K562 (cell line): ENCODE data around the gene CTDNEP1. TPM values are rescaled to one million over a fixed set of nuclear protein-coding genes. Genes with fewer than 3 reads are reported as not detected.
A peak's percentile ranks its signal among the peaks of the same experiment; 100 is the strongest.

Experiments used
- CREM ChIP-seq: IDR thresholded peaks from 2 replicates; pipeline ENCODE4 v1.6.1; 2014; ENCODE audit warnings: antibody characterized with exemption, low read depth
- FOSL1 ChIP-seq: fragments of 200-800 bp; sonication (Bioruptor generic); conservative IDR thresholded peaks from 2 replicates; pipeline ENCODE4 v1.6.1; 2016; ENCODE audit warnings: missing genetic modification characterization, missing compliant biosample characterization
- FOXO4 ChIP-seq: fragments of 450-650 bp; formaldehyde crosslinking; IDR thresholded peaks from 2 replicates; pipeline ENCODE4 v1.4.0; 2020; ENCODE audit warnings: mild to moderate bottlenecking, moderate library complexity
- FUS ChIP-seq: fragments of 200-400 bp; formaldehyde crosslinking; optimal IDR thresholded peaks from 2 replicates; pipeline ENCODE3; 2017; ENCODE audit warnings: low read depth, low read length
- GATAD2A ChIP-seq: fragments of 450-650 bp; IDR thresholded peaks from 2 replicates; pipeline ENCODE4 v1.6.1; 2017
- KAT2B ChIP-seq: IDR thresholded peaks from one replicate; pipeline ENCODE4 v1.6.1; 2012; ENCODE audit warnings: low read depth, mild to moderate bottlenecking, control low read depth, inconsistent platforms, low read length, moderate library complexity
- KDM5B ChIP-seq: fragments of 200-600 bp; sonication (generic); IDR thresholded peaks from 2 replicates; pipeline ENCODE4 v1.6.1; 2012; ENCODE audit warnings: low read depth, mild to moderate bottlenecking, moderate library complexity, low read length, control low read depth, inconsistent platforms; ENCODE audit not compliant: insufficient replicate concordance
- KHSRP ChIP-seq: fragments of 450-650 bp; IDR thresholded peaks from 2 replicates; pipeline ENCODE4 v1.6.1; 2017
- MTA1 ChIP-seq: fragments of 450-650 bp; IDR thresholded peaks from 2 replicates; pipeline ENCODE4 v1.6.1; 2017; ENCODE audit warnings: borderline replicate concordance
- NFATC3 ChIP-seq: fragments of 450-650 bp; IDR thresholded peaks from 2 replicates; pipeline ENCODE4 v1.6.1; 2017; ENCODE audit warnings: mild to moderate bottlenecking
- PHF20 ChIP-seq: fragments of 450-650 bp; IDR thresholded peaks from 2 replicates; pipeline ENCODE4 v1.6.1; 2018; ENCODE audit not compliant: partially characterized antibody
- PTBP1 ChIP-seq: fragments of 200-400 bp; formaldehyde crosslinking; IDR thresholded peaks from 2 replicates; pipeline ENCODE4 v1.6.1; 2017; ENCODE audit warnings: low read depth, low read length
- SMARCA4 ChIP-seq: fragments of 450-650 bp; IDR thresholded peaks from 2 replicates; pipeline ENCODE4 v1.6.1; 2016
- SMARCE1 ChIP-seq: fragments of 450-650 bp; IDR thresholded peaks from 2 replicates; pipeline ENCODE4 v1.7.1; 2016; ENCODE audit warnings: mild to moderate bottlenecking
- TBP ChIP-seq: optimal IDR thresholded peaks from 2 replicates; pipeline ENCODE3; 2011; ENCODE audit warnings: low read depth, low read length, improper control_type of control experiment
- TOE1 ChIP-seq, 2 experiments: fragments of 450-650 bp in 1 of 2; sonication (generic) in 1 of 2; formaldehyde crosslinking in 1 of 2; IDR thresholded peaks; 2 replicates each; pipeline versions ENCODE4 v1.7.1 to v1.8.0; 2016 to 2022; ENCODE audit warnings: borderline replicate concordance in 2 of 2, mild to moderate bottlenecking in 2 of 2, antibody characterized with exemption in 1 of 2, inconsistent platforms in 1 of 2, low read depth in 1 of 2, missing genetic modification reagents in 1 of 2, moderate library complexity in 1 of 2
- ZKSCAN1 ChIP-seq: fragments of 150-350 bp; IDR thresholded peaks from 2 replicates; pipeline ENCODE4 v1.6.1; 2016; ENCODE audit warnings: low read depth, low read length
- ZNF436 ChIP-seq: fragments of 250-450, 450-650 bp; sonication (Bioruptor Pico); formaldehyde crosslinking; IDR thresholded peaks from 2 replicates; pipeline ENCODE4 v1.7.0; 2020; ENCODE audit warnings: mild to moderate bottlenecking
- ZNF589 ChIP-seq: fragments of 200-800 bp; sonication (Bioruptor generic); IDR thresholded peaks from 2 replicates; pipeline ENCODE4 v1.6.1; 2016; ENCODE audit warnings: low read depth, missing genetic modification characterization, missing compliant biosample characterization
- ZNF707 ChIP-seq: fragments of 250-450 bp; sonication (Bioruptor Pico); conservative IDR thresholded peaks from 2 replicates; pipeline ENCODE4 v1.8.0; 2022; ENCODE audit warnings: inconsistent platforms, mild to moderate bottlenecking, moderate library complexity
- polyA plus RNA-seq, 8 experiments: library from polyadenylated mRNA; depleted of rRNA in 4 of 8; stranded (reverse) in 5 of 8; unstranded in 3 of 8; fragments of >200 nt; fragmentation: Nextera tagmentation in 2 of 8; fragmentation: Illumina TruSeq in 1 of 8; extraction: Ambion mirVana in 2 of 8; extraction: Trizol in 1 of 8; gene quantifications; 2 replicates each; pipeline versions ENCODE4 v1.2.1 to v1.2.3, GENCODE V29; 2011 to 2014; ENCODE audit warnings: inconsistent platforms in 1 of 8, missing spikeins in 1 of 8
- total RNA-seq, 7 experiments: library from RNA; depleted of rRNA in 6 of 7; stranded (reverse); fragments of >200 nt in 6 of 7; fragmentation: Illumina TruSeq in 2 of 7; extraction: Trizol in 2 of 7; gene quantifications; 2 replicates each; pipeline versions ENCODE4 v1.2.1 to v1.2.3, GENCODE V29; 2011 to 2021; ENCODE audit warnings: low replicate concordance in 1 of 7
- TF ChIP-seq, protein P1 (sequence below): fragments of 450-650 bp; IDR thresholded peaks from 2 replicates; pipeline ENCODE4 v1.6.1; 2014; ENCODE audit warnings: low read depth, mild to moderate bottlenecking, moderate library complexity, borderline replicate concordance
- TF ChIP-seq, protein P2 (sequence below): sonication (generic); formaldehyde crosslinking; IDR thresholded peaks from 2 replicates; pipeline ENCODE4 v1.8.1; 2022; ENCODE audit warnings: missing genetic modification reagents
- TF ChIP-seq, protein P3 (sequence below): IDR thresholded peaks from 2 replicates; pipeline ENCODE4 v1.6.1; 2011; ENCODE audit not compliant: insufficient read length; ENCODE audit errors: extremely low read depth

The CTDNEP1 gene
- total and polyA plus RNA-seq, 9 of the 15 experiments (the other 6 are each of a cell fraction or from before 2014, with no cell fraction given): 10.7 to 150 (median 28.5) TPM

DNA sequence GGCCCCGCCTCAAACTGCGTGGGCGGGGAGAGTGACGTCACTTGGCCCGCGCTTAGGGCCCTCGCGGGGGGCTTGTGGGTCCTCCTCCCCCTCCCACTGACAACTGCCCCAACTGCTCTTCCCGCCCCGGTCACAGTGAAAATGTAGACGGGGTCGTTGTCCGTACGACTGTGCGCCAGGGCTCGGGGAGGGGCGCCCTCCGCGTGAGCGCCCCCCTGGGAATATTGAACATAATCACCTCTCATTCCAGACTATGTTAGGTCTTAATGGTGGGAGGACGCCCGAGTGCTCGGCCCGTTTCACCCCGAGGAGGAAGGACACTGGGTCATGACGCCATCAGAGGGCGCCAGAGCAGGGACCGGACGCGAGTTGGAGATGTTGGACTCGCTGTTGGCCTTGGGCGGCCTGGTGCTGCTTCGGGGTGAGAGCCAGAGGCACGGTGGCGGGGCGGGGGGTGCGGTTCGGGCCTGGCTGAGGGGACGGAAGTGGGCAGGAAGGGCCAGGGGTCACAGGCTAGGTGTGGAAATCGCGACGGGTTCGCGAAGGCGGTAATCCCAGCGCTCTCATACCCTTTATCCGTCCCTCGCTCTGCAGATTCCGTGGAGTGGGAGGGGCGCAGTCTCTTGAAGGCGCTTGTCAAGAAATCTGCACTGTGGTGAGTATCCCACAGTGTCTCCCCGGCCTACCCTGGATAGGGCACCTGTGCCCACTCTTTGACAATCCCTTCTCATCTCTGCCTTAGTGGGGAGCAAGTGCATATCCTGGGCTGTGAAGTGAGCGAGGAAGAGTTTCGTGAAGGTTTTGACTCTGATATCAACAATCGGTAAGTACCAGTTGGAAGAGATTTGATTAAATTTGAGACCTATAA lies 876 bp upstream of the CTDNEP1 start, which contains the start of gene ELP5 (continued):
- TF ChIP-seq ZNF589 (no peak), PTBP1 (no peak), ZNF436 (CRISPR knock-in tag) (no peak), GATAD2A (no peak), SMARCE1 (no peak; the same call in 1 of the 2 replicates), KDM5B (peak; percentile 87), TBP (peak; percentile 62), ZNF707 (CRISPR knock-in tag) (no peak), NFATC3 (no peak), PHF20 (peak; percentile 91), FUS (no peak), CREM (peak; percentile 97), TOE1 (IDR thresholded peaks at IDR 0.05; ENCODE audit: borderline replicate concordance) (0 out of 2 replicates have a peak, but pooled peaks have one; percentile 41), TOE1 (CRISPR knock-in tag; IDR thresholded peaks at IDR 0.05; ENCODE audit: borderline replicate concordance, low read depth) (no peak), KAT2B (no peak), KHSRP (peak; percentile 46; the same call in 1 of the 2 replicates), FOSL1 (tag) (0 out of 2 replicates have a peak, but pooled peaks have one; percentile 10), SMARCA4 (peak; percentile 35; the same call in 1 of the 2 replicates), MTA1 (peak; percentile 97), FOXO4 (CRISPR knock-in tag) (no peak), ZKSCAN1 (no peak)
- TF ChIP-seq, protein P1, sequence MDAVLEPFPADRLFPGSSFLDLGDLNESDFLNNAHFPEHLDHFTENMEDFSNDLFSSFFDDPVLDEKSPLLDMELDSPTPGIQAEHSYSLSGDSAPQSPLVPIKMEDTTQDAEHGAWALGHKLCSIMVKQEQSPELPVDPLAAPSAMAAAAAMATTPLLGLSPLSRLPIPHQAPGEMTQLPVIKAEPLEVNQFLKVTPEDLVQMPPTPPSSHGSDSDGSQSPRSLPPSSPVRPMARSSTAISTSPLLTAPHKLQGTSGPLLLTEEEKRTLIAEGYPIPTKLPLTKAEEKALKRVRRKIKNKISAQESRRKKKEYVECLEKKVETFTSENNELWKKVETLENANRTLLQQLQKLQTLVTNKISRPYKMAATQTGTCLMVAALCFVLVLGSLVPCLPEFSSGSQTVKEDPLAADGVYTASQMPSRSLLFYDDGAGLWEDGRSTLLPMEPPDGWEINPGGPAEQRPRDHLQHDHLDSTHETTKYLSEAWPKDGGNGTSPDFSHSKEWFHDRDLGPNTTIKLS: peak; percentile 49
- TF ChIP-seq, protein P2, sequence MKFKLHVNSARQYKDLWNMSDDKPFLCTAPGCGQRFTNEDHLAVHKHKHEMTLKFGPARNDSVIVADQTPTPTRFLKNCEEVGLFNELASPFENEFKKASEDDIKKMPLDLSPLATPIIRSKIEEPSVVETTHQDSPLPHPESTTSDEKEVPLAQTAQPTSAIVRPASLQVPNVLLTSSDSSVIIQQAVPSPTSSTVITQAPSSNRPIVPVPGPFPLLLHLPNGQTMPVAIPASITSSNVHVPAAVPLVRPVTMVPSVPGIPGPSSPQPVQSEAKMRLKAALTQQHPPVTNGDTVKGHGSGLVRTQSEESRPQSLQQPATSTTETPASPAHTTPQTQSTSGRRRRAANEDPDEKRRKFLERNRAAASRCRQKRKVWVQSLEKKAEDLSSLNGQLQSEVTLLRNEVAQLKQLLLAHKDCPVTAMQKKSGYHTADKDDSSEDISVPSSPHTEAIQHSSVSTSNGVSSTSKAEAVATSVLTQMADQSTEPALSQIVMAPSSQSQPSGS (CRISPR knock-in tag): peak; percentile 71; the same call in 1 of the 2 replicates
- TF ChIP-seq, protein P3, sequence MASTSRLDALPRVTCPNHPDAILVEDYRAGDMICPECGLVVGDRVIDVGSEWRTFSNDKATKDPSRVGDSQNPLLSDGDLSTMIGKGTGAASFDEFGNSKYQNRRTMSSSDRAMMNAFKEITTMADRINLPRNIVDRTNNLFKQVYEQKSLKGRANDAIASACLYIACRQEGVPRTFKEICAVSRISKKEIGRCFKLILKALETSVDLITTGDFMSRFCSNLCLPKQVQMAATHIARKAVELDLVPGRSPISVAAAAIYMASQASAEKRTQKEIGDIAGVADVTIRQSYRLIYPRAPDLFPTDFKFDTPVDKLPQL: no peak
